Motor neuron (in vitro differentiated cells): Measurements from ENCODE around the gene PDCD5. TPM values are rescaled to one million over a fixed set of nuclear protein-coding genes. Genes with fewer than 3 reads are reported as not detected.
"Not testable (repeated sequence)": the region's sequence is repeated elsewhere in the genome, so short reads cannot be mapped to it uniquely, and the experiment has no call there.

ENCODE experiments used
- ATAC-seq, 8 experiments: fragments of 200-7000 bp; cut with Tn5 transposase; replicated peaks in 6 of 8; 2 replicates each; pipeline ENCODE4 v1.8.0; 2021; ENCODE audit warnings: mild to moderate bottlenecking in 8 of 8, moderate library complexity in 8 of 8
- H3K27ac ChIP-seq, 2 donors: fragments of 250-450 bp; sonication (Bioruptor Pico); 2 replicates each; pipeline ENCODE4 v1.9.0; 2021; ENCODE audit warnings: antibody characterized with exemption in 2 of 2, mild to moderate bottlenecking in 2 of 2, moderate library complexity in 1 of 2
- H3K4me1 ChIP-seq, 2 donors: fragments of 250-450 bp; sonication (Bioruptor Pico); replicated peaks in 1 of 2; 2 replicates each; pipeline ENCODE4 v1.6.1; 2021; ENCODE audit warnings: antibody characterized with exemption in 2 of 2, mild to moderate bottlenecking in 2 of 2, moderate library complexity in 1 of 2
- H3K4me3 ChIP-seq, 5 donors: fragments of 250-450 bp; sonication (Bioruptor Pico); 2 replicates each; pipeline ENCODE4 v1.9.0; 2021; ENCODE audit warnings: antibody characterized with exemption in 5 of 5, mild to moderate bottlenecking in 5 of 5, moderate library complexity in 4 of 5
- WGBS, 10 experiments: fragments of 450-650 bp; shearing (Covaris generic); methylation state at CpG; one replicate each; pipeline ENCODE4 v1.0.0; 2022; 5-methylcytosine and 5-hydroxymethylcytosine counted together
- in situ Hi-C, 9 experiments: fragments of 400-800 bp; cut with MboI; loops; one replicate each; pipeline ENCODE4 v1.15.0; 2021; ENCODE audit warnings: low sequenced_read_pairs in 9 of 9, low pct_unique_long_range_greater_than_20kb in 2 of 9; ENCODE audit not compliant: unreplicated experiment in 9 of 9
- total RNA-seq, 8 experiments: library from RNA; unstranded; fragments of 300-600 nt; gene quantifications; 2 replicates each; pipeline versions ENCODE4 v1.2.3 to v1.2.4, GENCODE V29; 2022

The PDCD5 gene
- total RNA-seq, 8 experiments from 2014 or later: 102 to 244 (median 159) TPM

DNA sequence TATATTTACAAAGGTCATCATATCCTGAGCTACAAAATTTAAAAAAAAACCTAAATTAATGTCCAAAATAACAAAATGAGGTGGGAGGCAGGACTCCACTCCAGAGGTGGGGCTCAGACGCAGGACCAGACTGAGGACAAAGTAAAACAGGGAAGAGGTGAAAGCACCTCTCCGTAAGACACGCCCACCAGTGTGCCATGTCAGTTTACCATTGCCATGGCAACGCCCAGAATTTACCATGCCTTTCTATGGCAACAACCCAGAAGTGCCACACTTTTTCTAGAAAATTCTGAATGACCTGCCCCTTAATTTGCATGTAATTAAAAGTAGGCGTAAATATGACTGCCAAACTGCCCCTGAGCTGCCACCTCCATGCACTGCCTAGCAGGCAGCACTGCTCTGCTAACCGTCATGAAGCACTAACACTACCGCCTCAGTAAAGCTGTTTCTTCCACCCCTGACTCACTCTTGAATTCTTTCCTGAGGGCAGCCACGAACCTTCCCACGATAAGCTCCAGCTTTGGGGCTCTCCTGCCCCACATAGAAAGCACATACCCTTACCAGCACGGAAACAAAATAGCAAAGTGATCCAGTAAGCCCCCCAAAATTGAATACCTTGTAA, 22.3 kb upstream of the PDCD5 start:
- Histone ChIP-seq H3K4me1 (peaks cover 0 to 3% of the 10 kb centered on the region in 2 donors), H3K4me3 (no peak overlapping the region), H3K27ac (no peak overlapping the region)
- ATAC-seq: peak in 1 of 8 experiments; percentile 41
- 17 to 79% (median 51%) methylated on average over 2 to 10 of the region's 10 CpGs; no CpG with 5 or more reads in 1 of the 10 experiments for WGBS, 10 experiments
- in situ Hi-C loops: loop anchor here in 4 of 9 experiments (25.0 kb wide), 4 partner anchors 221 to 1896 kb away; partner anchors contain the start of gene ZNF507 (in 1 of the 4)

DNA sequence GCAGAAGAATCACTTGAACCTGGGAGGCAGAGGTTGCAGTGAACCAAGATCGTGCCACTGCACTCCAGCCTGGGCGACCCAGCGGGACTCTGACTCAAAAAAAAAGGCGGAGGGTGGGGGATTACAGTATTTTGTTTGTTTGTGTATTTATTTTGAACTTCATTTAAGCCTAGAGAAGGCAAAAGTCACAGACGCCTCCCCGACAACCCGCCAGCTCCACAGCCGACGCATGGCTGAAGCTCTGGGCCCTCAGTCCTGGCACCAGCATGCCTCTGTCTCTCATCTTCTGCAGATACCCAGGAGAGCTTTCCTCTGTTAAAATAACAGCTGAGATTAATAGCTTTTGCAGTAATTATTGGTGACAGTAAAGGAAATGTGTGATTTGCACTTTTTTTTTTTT, 17.2 kb upstream of the PDCD5 start:
- Histone ChIP-seq H3K27ac (no peak overlapping the region), H3K4me3 (no peak overlapping the region), H3K4me1 (no peaks in the 10 kb centered on the region)
- in situ Hi-C loops: loop anchor here in 4 of 9 experiments (10.0 to 25.0 kb wide), 5 partner anchors 99 to 1901 kb away; partner anchors contain the start of gene ZNF507 (in 1 of the 4)
- 43 to 100% (median 90%) methylated on average over 2 to 6 of the region's 9 CpGs; no CpG with 5 or more reads in 3 of the 10 experiments for WGBS, 10 experiments
- no peak for ATAC-seq

DNA sequence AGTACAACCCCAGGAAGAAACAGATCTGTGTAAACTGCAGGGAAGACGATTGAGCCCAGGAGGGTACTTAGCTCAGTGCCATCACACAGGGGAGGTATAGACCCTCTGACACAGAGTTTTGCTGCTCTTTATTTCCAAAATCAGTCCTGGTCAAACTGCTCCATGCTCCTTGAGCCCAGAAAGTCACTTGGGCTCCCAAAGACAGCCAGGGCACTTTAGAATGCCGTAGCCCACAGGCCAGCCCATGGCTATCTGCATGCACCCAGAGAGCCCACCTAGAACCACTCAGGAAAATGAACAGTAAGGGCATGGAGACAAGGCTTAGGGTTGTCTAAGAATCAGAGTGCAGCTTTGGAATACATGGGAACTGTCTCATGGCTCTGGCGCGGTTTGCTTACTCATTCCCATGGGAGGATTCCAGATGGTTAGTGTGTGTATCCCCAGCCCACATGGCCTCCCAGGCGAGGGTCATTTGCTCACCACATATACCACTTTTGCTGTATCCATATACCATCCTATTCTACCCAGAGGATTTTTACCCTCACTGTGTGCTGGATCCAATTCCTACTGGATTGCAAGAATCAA, 14.7 kb upstream of the PDCD5 start:
- in situ Hi-C loops: loop anchor here in 4 of 9 experiments (10.0 to 25.0 kb wide), 5 partner anchors 102 to 1904 kb away; partner anchors contain the start of gene ZNF507 (in 1 of the 4)

DNA sequence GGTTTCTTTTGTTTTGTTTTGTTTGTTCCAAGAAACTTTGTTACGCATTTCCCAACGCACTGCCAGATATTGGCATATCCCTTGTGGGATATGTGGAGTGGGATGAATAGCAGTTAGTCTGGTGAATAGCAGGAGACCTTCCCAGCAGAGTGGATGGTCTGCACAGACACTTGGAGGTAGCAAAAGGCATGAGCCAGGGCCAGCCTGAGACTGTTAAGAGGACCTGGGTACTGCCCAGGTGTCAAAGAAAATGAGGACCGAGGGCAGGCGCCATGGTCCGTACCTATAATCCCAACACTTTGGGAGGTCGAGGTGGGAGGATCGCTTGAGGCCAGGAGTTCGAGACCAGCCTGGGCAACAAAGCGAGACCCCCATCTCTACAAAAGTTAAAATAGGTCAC, 13.5 kb upstream of the PDCD5 start:
- Histone ChIP-seq H3K27ac (no peak overlapping the region), H3K4me1 (no peaks in the 10 kb centered on the region), H3K4me3 (no peak overlapping the region)
- in situ Hi-C loops: loop anchor here in 4 of 9 experiments (10.0 to 25.0 kb wide), 5 partner anchors 103 to 1905 kb away; partner anchors contain the start of gene ZNF507 (in 1 of the 4)
- 10 to 97% (median 88%) methylated on average over 2 to 7 of the region's 9 CpGs; no CpG with 5 or more reads in 3 of the 10 experiments for WGBS, 10 experiments
- no peak for ATAC-seq

More for the DNA sequence above, 14.7 kb upstream of the PDCD5 start:
- WGBS, 10 experiments: 0 to 100% (median 65%) methylated on average over 1 to 4 of the region's 5 CpGs; no CpG with 5 or more reads in 2 of the 10 experiments
- ATAC-seq: peak in 3 of 8 experiments; percentile 17 to 77 (median 44)
- Histone ChIP-seq H3K4me1 (no peaks in the 10 kb centered on the region), H3K27ac (no peak overlapping the region), H3K4me3 (no peak overlapping the region)

DNA sequence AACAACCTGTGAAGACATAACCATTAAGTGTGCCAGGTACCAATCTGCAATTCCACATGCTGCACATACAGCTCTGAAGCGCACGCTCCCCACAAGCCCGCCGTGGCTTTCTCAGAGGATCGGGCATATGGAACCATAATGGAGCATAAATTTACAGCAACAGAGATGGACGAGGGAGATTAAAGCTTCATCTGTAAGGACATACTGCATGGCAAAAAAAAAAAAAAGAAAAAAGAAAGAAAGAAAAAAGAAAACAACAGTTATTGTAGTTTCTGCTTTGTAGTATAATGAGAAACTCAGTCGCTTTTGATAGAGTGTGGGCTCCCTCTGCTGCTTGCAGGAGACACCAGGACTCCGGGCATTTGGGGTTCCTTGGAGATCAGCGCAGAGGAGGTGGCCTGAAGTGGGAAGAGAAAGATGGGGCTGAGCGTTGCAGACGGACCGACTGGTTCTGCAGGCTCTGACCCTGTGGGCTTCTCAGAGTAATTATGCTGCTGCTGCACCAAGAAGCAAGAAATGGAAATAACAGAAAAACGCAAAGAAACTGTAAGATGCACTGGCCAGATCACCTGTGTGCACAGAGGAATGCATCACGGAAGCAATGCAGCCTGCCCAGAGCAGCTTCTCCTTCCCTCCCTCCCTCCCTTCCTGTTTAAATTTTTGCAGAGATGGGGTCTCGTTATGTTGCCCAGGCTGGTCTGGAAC, 10.8 kb upstream of the PDCD5 start:
- H3K27ac ChIP-seq: no peak overlapping the region
- H3K4me3 ChIP-seq: no peak overlapping the region
- ATAC-seq: peak; percentile 72 to 95 (median 84)
- 3 to 72% (median 25%) methylated on average over 3 to 12 of the region's 15 CpGs; no CpG with 5 or more reads in 1 of the 10 experiments for WGBS, 10 experiments
- H3K4me1 ChIP-seq: no peaks in the 10 kb centered on the region
- in situ Hi-C loops: loop anchor here in 4 of 9 experiments (25.0 kb wide), 4 partner anchors 233 to 1908 kb away; partner anchors contain the start of gene ZNF507 (in 1 of the 4)

DNA sequence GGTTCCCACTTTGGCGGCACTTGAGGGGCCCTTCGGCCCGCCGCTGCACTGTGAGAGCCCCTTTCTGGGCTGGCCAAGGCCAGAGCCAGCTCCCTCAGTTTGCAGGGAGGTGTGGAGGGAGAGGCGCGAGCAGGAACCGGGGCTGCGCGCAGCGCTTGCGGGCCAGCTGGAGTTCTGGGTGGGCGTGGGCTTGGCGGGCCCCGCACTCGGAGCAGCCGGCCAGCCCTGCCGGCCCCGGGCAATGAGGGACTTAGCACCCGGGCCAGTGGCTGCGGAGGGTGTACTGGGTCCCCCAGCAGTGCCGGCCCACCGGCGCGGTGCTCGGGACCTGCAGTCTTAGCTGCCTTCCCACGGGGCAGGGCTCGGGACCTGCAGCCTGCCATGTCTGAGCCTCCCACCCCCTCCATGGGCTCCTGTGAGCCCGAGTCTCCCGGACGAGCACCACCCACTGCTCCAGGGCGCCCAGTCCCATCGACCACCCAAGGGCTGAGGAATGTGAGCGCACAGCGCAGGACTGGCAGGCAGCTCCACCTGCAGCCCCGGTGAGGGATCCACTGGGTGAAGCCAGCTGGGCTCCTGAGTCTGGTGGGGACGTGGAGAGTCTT, 9.4 kb upstream of the PDCD5 start:
- not testable (repeated sequence) for ATAC-seq, H3K27ac ChIP-seq, H3K4me3 ChIP-seq, H3K4me1 ChIP-seq
- no CpG with 5 or more reads among the region's 36 CpGs for WGBS, 10 experiments
- in situ Hi-C loops: loop anchor here in 4 of 9 experiments (25.0 kb wide), 4 partner anchors 234 to 1909 kb away; partner anchors contain the start of gene ZNF507 (in 1 of the 4)

DNA sequence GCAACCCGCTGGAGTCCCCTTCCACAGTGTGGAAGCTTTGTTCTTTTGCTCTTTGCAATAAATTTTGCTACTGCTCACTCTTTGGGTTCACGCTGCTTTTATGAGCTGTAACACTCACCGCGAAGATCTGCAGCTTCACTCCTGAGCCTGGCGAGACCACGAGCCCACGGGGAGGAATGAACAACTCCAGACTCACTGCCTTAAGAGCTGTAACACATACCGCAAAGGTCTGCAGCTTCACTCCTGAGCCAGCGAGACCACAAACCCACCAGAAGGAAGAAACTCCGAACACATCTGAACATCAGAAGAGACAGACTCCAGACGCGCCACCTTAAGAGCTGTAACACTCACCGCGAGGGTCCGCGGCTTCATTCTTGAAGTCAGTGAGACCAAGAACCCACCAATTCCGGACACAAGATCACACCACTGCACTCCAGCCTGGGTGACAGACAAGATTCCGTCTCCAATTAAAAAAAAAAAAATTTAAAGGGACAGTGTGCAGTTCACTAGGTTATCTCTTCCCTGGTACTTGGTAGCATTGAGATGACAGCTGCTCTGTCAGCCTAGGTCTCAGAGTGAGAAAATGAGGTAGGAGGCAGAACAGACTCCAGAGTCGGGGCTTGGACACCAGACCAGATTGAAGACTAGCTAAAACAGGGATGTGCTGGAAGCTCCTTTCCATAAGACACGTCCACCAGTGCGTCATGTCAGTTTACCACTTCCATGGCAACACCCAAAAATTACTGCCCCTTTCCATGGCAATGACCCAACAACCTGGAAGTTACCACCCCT, 8.1 kb upstream of the PDCD5 start:
- peak in 7 of 8 experiments; percentile 56 to 86 (median 63) for ATAC-seq
- in situ Hi-C loops: loop anchor here in 4 of 9 experiments (25.0 kb wide), 4 partner anchors 236 to 1911 kb away; partner anchors contain the start of gene ZNF507 (in 1 of the 4)
- not testable (repeated sequence) for H3K27ac ChIP-seq, H3K4me3 ChIP-seq, H3K4me1 ChIP-seq
- 0 to 92% (median 68%) methylated on average over 1 to 5 of the region's 21 CpGs for WGBS, 10 experiments

DNA sequence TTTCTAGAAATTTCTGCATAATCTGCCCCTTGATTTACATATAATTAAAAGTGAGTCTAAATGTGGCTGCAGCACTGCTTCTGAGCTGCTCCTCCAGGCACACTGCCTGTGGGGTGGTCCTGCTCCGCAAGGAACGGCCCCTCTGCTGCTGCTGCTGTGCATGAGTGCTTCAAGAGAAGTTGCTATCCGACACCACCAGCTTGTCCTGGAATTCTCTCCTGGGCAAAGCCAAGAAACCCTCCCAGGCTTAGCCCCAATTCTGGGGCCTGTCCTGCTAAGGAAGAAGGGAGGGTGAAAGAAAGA, 7.5 kb upstream of the PDCD5 start:
- WGBS, 10 experiments: 0 to 84% (median 29%) methylated on average over 1 to 3 of the region's 3 CpGs; no CpG with 5 or more reads in 4 of the 10 experiments
- peak in 7 of 8 experiments; percentile 43 to 69 (median 51) for ATAC-seq
- Histone ChIP-seq H3K4me1 (no peaks in the 10 kb centered on the region), H3K27ac (no peak overlapping the region), H3K4me3 (no peak overlapping the region)
- in situ Hi-C loops: loop anchor here in 4 of 9 experiments (25.0 kb wide), 4 partner anchors 236 to 1911 kb away; partner anchors contain the start of gene ZNF507 (in 1 of the 4)

DNA sequence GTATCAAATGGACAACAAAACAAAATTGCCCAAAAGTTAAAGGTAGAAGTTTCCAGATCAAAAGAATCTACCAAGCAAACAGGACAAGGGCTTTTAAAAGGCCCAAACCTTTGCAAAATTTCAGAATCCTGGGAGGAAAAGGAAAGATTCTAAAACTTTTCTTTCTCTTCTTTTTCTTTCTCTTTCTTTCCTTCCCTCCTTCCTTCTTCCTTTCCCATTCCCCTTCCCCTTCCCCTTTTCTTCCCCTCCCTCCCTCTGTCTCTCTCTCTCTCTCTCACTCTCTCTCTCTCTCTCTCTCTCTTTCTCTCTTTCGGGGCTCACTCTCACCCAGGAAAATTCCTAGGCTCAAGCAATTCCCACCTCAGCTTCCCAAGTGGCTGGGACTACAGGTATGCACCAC, 4.2 kb upstream of the PDCD5 start:
- Histone ChIP-seq H3K4me3 (no peak overlapping the region), H3K27ac (no peak overlapping the region), H3K4me1 (peaks cover under 1 to 4% of the 10 kb centered on the region in 2 donors)
- WGBS, 10 experiments: 83% methylated on average over 1 of the region's 1 CpG; no CpG with 5 or more reads in 9 of the 10 experiments
- no peak for ATAC-seq
- in situ Hi-C loops: no loop called here

DNA sequence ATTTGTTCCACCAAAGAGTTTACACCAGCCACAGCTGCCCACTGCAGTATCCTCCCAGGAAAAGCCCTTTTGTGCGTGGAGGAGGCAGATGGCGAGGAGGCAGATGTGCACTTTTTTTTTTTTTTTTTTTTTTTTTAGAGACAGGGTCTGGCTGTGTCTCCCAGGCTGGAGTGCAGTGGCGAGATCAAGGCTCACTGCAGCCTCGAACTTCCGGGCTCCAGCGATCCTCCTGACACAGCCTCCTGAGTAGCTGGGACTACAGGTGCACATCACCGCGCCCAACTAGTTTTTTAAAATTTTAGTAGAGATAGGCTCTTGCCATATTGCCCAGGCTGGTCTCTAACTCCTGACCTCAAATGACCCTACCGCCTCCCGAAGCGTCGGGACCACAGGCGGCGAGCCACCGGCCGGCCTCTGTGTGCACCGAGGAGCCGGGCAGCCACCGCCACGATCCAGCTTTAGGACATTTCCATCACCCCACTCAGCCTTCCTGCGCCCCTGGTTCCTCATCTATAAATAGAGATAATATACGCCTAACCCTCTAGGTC, 563 bp upstream of the PDCD5 start:
- Histone ChIP-seq H3K27ac (peak overlapping the region in 1 of 2 donors; percentile 46), H3K4me1 (peaks cover 8% of the 10 kb centered on the region in 2 donors), H3K4me3 (peak overlapping the region; percentile 58 to 88 (median 77))
- 0 to 70% (median 8%) methylated on average over 1 to 16 of the region's 22 CpGs; no CpG with 5 or more reads in 2 of the 10 experiments for WGBS, 10 experiments
- in situ Hi-C loops: no loop called here
- peak; percentile 10 to 55 (median 48) for ATAC-seq

DNA sequence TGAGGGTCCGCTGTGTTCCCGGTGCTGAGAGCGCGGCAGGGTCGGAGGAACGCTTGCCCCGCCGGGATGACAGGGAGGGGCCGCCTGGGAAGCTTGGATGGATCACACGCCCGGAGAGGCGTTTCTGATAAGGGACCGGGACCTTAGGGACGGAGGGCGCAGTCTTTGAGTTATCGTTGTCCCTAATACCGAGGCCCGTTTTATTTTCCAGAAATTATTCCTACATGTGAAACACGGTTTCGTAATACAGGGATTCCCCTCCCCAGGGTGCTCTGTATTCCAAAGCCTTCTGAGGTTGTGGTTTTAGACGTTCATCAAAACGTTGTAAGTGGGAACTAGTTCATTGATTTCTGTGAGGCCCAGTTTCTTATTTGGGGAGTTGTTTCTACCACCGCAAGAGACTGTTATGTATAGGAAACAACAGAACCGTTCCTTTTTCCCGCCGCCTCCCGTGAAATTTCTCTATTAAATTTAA, 752 bp downstream of the PDCD5 start:
- peaks cover 8% of the 10 kb centered on the region in 2 donors for H3K4me1 ChIP-seq
- in situ Hi-C loops: no loop called here
- peak; percentile 4 to 31 (median 9) for ATAC-seq
- 0 to 20% (median 3%) methylated on average over 2 to 15 of the region's 27 CpGs; no CpG with 5 or more reads in 1 of the 10 experiments for WGBS, 10 experiments
- H3K4me3 ChIP-seq: peak overlapping the region; percentile 58 to 88 (median 77)
- peak overlapping the region; percentile 81 to 84 for H3K27ac ChIP-seq
